Activated CD8-positive, alpha-beta T cell treated with anti-CD3 and anti-CD28 coated beads for 36 hours (primary cell): ENCODE data around the gene FAM81A. TPM values are rescaled to one million over a fixed set of nuclear protein-coding genes. Genes with fewer than 3 reads are reported as not detected.

ENCODE experiments used
- ATAC-seq: fragments of 200-7000 bp; cut with Tn5 transposase; one replicate; pipeline ENCODE4 v1.10.0; 2021; ENCODE audit warnings: mild to moderate bottlenecking, moderate library complexity
- CTCF ChIA-PET: fragments of 350-600 bp; sonication (Branson Sonifier 250); formaldehyde crosslinking; loops from one replicate; lab custom pipeline; 2021; ENCODE audit warnings: antibody characterized with exemption; lab: Charles Lee
- POLR2A ChIA-PET: fragments of 350-600 bp; sonication (Branson Sonifier 250); formaldehyde crosslinking; loops from one replicate; lab custom pipeline; 2021; ENCODE audit warnings: antibody characterized with exemption; lab: Charles Lee
- DNase-seq: peaks from one replicate; pipeline ENCODE4 v3.0.0-alpha.2; 2020
- H3K27ac Mint-ChIP-seq: one replicate; pipeline ENCODE4 v1.8.0; 2021; ENCODE audit warnings: mild to moderate bottlenecking, mixed read lengths
- H3K27me3 Mint-ChIP-seq: one replicate; pipeline ENCODE4 v1.8.0; 2021; ENCODE audit warnings: mixed read lengths
- H3K36me3 Mint-ChIP-seq: one replicate; pipeline ENCODE4 v1.8.0; 2021; ENCODE audit warnings: low read depth, mixed read lengths
- H3K4me1 Mint-ChIP-seq: one replicate; pipeline ENCODE4 v1.8.0; 2021; ENCODE audit warnings: low read depth, mixed read lengths
- H3K4me3 Mint-ChIP-seq: one replicate; pipeline ENCODE4 v1.8.0; 2021; ENCODE audit warnings: mild to moderate bottlenecking, moderate library complexity, mixed read lengths
- H3K9me3 Mint-ChIP-seq: one replicate; pipeline ENCODE4 v1.8.0; 2021; ENCODE audit warnings: mixed read lengths
- intact Hi-C: fragments of 100-400 bp; cut with micrococcal nuclease; formaldehyde crosslinking; loops from one replicate; pipeline ENCODE4 v1.10.0; 2022
- total RNA-seq, 2 experiments: library from RNA; stranded (reverse); gene quantifications; one replicate each; pipeline ENCODE4 v1.2.3, GENCODE V29; 2021
- TF ChIP-seq, protein P1 (sequence below): fragments of 200-600 bp; IDR thresholded peaks from one replicate; pipeline ENCODE4 v1.8.0; 2022; ENCODE audit warnings: antibody characterized with exemption, mild to moderate bottlenecking

Gene FAM81A
- total RNA-seq: 1 to 10 TPM; 1.2 to 1.5 TPM

DNA sequence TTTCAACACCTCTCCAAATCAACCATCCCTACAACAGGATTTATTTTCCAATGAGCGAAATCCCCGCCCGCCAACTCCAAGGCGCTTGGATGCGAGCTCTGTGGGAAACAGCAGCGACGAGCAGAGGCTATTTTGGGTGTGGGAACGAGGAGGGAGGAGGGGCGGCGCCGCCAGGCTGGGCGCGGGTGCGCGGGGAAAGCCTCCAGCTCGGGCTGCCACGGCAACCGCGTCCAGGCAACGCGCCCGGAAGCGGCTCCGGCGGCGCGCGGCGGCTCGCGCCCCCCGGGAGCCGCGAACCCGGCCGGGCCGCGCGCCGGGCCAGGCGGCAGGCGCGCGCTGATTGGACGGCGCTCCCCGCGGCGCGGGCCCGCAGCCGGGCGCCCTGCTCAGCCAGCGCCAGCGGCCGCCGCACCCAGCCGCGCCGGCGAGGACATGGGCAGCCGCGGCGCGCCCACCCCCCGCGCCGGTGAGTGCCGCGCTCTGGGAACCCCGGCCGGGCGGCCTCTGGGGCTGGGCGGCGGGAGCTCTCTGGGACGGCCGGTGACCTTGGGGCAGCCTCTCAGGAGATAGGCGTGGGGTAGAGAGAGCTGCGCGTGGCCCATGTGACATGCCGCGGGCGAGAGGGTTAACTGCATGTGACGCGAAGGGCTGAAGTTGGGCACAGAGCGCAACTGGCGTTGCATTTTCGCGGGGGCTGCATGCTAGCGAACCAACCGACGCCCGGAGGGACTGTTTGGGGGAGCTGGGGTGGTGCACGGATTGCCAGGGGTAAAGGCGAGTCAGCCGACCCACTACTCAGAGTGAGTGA, at the start of gene FAM81A:
TSS of gene FAM81A (plus strand) at position 370 of the 808 bp plus-strand sequence. CDS start 20,441 bp downstream, outside the sequence.
- peak; percentile 90 for ATAC-seq
- ChIA-PET CTCF (interaction anchor here (1.2 to 1.6 kb wide), 2 partner anchors 63 to 95 kb away, joined by 3 to 4 read pairs; no protein-coding TSS in a partner anchor), POLR2A (no interaction called here)
- Mint-ChIP-seq H3K27me3 (peaks cover 51% of the 10 kb centered on the region), H3K4me3 (peak within 1 kb of the TSS; percentile 72), H3K36me3 (no peaks in the 10 kb centered on the region), H3K9me3 (no peaks in the 10 kb centered on the region), H3K4me1 (peaks cover 16% of the 10 kb centered on the region), H3K27ac (no peak within 1 kb of the TSS)
- peak; percentile 56 for DNase-seq
- TF ChIP-seq, protein P1, sequence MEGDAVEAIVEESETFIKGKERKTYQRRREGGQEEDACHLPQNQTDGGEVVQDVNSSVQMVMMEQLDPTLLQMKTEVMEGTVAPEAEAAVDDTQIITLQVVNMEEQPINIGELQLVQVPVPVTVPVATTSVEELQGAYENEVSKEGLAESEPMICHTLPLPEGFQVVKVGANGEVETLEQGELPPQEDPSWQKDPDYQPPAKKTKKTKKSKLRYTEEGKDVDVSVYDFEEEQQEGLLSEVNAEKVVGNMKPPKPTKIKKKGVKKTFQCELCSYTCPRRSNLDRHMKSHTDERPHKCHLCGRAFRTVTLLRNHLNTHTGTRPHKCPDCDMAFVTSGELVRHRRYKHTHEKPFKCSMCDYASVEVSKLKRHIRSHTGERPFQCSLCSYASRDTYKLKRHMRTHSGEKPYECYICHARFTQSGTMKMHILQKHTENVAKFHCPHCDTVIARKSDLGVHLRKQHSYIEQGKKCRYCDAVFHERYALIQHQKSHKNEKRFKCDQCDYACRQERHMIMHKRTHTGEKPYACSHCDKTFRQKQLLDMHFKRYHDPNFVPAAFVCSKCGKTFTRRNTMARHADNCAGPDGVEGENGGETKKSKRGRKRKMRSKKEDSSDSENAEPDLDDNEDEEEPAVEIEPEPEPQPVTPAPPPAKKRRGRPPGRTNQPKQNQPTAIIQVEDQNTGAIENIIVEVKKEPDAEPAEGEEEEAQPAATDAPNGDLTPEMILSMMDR: no peak
- intact Hi-C loops: no loop called here

DNA sequence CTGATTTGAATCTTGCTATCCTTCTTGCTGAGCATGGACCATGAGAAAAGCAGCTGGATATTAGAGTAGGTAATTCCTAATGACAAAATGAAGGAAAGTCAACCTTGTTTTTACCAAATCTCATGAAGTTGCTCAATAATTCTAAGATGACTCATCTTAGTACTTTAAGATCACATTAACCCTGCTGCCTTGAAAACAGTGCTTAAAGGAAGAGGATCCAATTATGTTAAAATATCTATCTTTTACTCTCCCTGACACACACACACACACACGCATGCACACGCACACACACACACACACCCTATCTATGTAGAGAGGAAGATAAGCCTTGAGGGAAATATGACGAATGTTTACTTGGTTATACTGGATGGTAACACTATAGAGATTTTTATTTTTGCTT, 49.3 kb upstream of the FAM81A start:
- H3K27ac Mint-ChIP-seq: no peak overlapping the region
- TF ChIP-seq, protein P1: no peak
- ATAC-seq: no peak
- peaks cover 6% of the 10 kb centered on the region for H3K4me1 Mint-ChIP-seq
- intact Hi-C loops: no loop called here
- no peak overlapping the region for H3K4me3 Mint-ChIP-seq
- H3K9me3 Mint-ChIP-seq: no peaks in the 10 kb centered on the region
- no peaks in the 10 kb centered on the region for H3K36me3 Mint-ChIP-seq
- ChIA-PET CTCF (interaction anchor here (1.8 kb wide), 1 partner anchor 142 kb away, joined by 4 read pairs; no protein-coding TSS in a partner anchor), POLR2A (no interaction called here)
- H3K27me3 Mint-ChIP-seq: no peaks in the 10 kb centered on the region
- DNase-seq: no peak

DNA sequence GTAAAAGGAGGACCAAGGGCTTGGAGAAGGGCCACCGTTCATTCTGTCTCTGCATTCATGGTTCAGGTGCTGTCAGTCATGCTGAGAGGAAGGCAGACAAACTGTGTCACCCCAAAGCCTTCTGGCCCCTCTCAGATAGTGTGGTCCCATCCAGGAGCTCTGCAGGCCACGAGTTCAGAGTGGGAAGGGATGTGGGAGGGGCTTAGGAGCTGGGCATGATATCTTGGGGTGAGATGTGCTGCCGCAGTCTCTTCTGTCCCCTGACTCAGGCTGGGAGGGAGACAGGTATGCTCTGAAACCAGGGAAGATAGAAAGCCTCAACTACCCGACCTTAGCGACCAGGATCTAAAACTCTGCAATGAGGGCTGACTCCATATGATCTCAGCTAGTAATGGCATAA, 45.7 kb upstream of the FAM81A start:
- no peak overlapping the region for H3K27ac Mint-ChIP-seq
- intact Hi-C loops: no loop called here
- no peaks in the 10 kb centered on the region for H3K4me1 Mint-ChIP-seq
- POLR2A ChIA-PET: no interaction called here
- no peak for ATAC-seq
- DNase-seq: no peak
- CTCF ChIA-PET: no interaction called here
- TF ChIP-seq, protein P1: no peak
- H3K4me3 Mint-ChIP-seq: no peak overlapping the region
- no peaks in the 10 kb centered on the region for H3K36me3 Mint-ChIP-seq
- no peaks in the 10 kb centered on the region for H3K9me3 Mint-ChIP-seq
- H3K27me3 Mint-ChIP-seq: peaks cover 9% of the 10 kb centered on the region

DNA sequence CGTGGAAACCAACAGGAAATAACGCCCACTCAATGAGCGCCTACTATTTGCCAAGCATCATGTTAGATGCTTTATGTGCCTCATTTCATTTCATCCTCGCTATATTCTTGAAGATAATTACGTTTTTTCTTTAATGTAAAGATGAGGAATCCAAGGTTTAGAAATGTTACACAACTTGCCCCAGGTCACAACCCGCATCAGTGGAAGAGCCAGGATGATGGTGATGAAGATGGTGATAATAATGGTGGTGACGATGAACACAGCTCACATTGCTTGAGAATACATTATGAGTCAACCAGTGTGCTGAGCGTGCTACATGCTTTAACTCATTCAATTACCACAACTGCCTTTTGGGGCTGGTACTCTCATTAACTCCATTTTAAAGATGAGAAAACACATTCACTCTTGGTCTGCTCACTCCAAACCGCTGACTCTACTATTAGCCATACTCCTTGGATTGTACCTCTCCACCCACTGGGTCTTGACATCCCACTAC, 43.8 kb upstream of the FAM81A start:
- Mint-ChIP-seq H3K9me3 (no peaks in the 10 kb centered on the region), H3K4me3 (no peak overlapping the region), H3K27me3 (peaks cover 13% of the 10 kb centered on the region), H3K36me3 (no peaks in the 10 kb centered on the region), H3K4me1 (no peaks in the 10 kb centered on the region), H3K27ac (no peak overlapping the region)
- TF ChIP-seq, protein P1: no peak
- CTCF ChIA-PET: no interaction called here
- intact Hi-C loops: no loop called here
- POLR2A ChIA-PET: no interaction called here
- DNase-seq (no peak), ATAC-seq (no peak)

DNA sequence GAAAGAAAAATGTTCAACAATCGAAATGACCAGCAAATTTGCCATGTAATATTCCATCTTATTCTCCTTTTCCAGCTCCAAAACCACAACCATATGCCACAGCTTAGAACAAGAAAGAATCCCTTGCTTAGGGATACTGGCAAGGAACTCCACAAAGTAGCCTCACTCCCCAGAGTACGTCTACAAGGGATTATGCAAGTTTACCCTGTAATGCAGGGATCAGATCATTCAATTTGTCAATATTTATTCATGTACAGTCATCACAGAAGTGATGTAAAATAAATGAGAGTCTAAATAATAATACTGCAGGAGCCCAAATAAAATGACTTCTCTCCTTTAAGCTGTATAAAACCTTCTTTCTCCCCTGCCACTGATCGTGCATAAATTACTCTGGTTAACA, 41.8 kb upstream of the FAM81A start:
- H3K36me3 Mint-ChIP-seq: no peaks in the 10 kb centered on the region
- H3K4me1 Mint-ChIP-seq: no peaks in the 10 kb centered on the region
- no peak overlapping the region for H3K27ac Mint-ChIP-seq
- DNase-seq: no peak
- CTCF ChIA-PET: no interaction called here
- peaks cover 20% of the 10 kb centered on the region for H3K27me3 Mint-ChIP-seq
- intact Hi-C loops: no loop called here
- H3K4me3 Mint-ChIP-seq: no peak overlapping the region
- H3K9me3 Mint-ChIP-seq: no peaks in the 10 kb centered on the region
- TF ChIP-seq, protein P1: no peak
- no peak for ATAC-seq
- POLR2A ChIA-PET: no interaction called here
